DND-41 (cell line): ENCODE measurements around the gene KMT2B.

Source experiments
- ATAC-seq: fragments of 200-7000 bp; cut with Tn5 transposase; 3 replicates; pipeline ENCODE4 v1.9.1; 2021; ENCODE audit warnings: low read depth; ENCODE audit not compliant: insufficient read depth
- DNase-seq: peaks from one replicate; pipeline ENCODE4 v3.0.0-alpha.2; 2020
- H2AFZ ChIP-seq: 2 replicates; pipeline ENCODE4 v1.6.0; 2012; ENCODE audit warnings: low read depth, low read length
- H3K27ac ChIP-seq: 2 replicates; pipeline ENCODE4 v1.5.1; 2012; ENCODE audit warnings: low read length, inconsistent platforms
- H3K27me3 ChIP-seq: fragments of 200-600 bp; sonication (generic); 2 replicates; pipeline ENCODE4 v1.6.0; 2012; ENCODE audit warnings: low read length, mild to moderate bottlenecking, inconsistent platforms; ENCODE audit not compliant: insufficient read depth, poor library complexity
- H3K36me3 ChIP-seq: 2 replicates; pipeline ENCODE4 v1.5.1; 2012; ENCODE audit warnings: low read length, inconsistent platforms; ENCODE audit not compliant: insufficient read depth
- H3K4me1 ChIP-seq: 2 replicates; pipeline ENCODE4 v1.5.1; 2012; ENCODE audit warnings: mild to moderate bottlenecking, low read length; ENCODE audit not compliant: insufficient read depth
- H3K4me2 ChIP-seq: 2 replicates; pipeline ENCODE4 v1.6.0; 2012; ENCODE audit warnings: mild to moderate bottlenecking, moderate library complexity, low read length, inconsistent platforms; ENCODE audit not compliant: insufficient read depth
- H3K4me3 ChIP-seq, 2 experiments: fragments of 200-600 bp in 1 of 2; shearing (Covaris generic) in 1 of 2; 2 replicates each; pipeline ENCODE4 v1.5.1; 2012 to 2016; ENCODE audit warnings: inconsistent platforms in 2 of 2, low read length in 2 of 2, mild to moderate bottlenecking in 2 of 2, low read depth in 1 of 2, moderate library complexity in 1 of 2
- H3K79me2 ChIP-seq: 2 replicates; pipeline ENCODE4 v1.6.0; 2012; ENCODE audit warnings: low read length, inconsistent platforms; ENCODE audit not compliant: insufficient read depth
- H3K9ac ChIP-seq: 2 replicates; pipeline ENCODE4 v1.6.0; 2012; ENCODE audit warnings: low read depth, mild to moderate bottlenecking, inconsistent platforms, low read length, moderate library complexity
- H3K9me3 ChIP-seq: 2 replicates; pipeline ENCODE4 v1.5.1; 2012; ENCODE audit warnings: low read length, moderate library complexity, mild to moderate bottlenecking, inconsistent platforms; ENCODE audit not compliant: insufficient read depth, severe bottlenecking
- H4K20me1 ChIP-seq: 2 replicates; pipeline ENCODE4 v1.6.0; 2012; ENCODE audit warnings: low read length; ENCODE audit not compliant: insufficient read depth
- CTCF ChIP-seq: IDR thresholded peaks from 2 replicates; pipeline ENCODE4 v1.5.1; 2012; ENCODE audit warnings: borderline replicate concordance, low read length, moderate library complexity, mild to moderate bottlenecking; ENCODE audit not compliant: poor library complexity, severe bottlenecking; ENCODE audit errors: extremely low read depth
- EZH2 ChIP-seq: IDR thresholded peaks from 3 replicates; pipeline ENCODE4 v1.6.1; 2012; ENCODE audit warnings: borderline replicate concordance, low read depth, mild to moderate bottlenecking, moderate library complexity, low read length, inconsistent platforms; ENCODE audit not compliant: severe bottlenecking

Gene KMT2B

GRCh38 chr19:35729021-35729420, 11.2 kb downstream of the KMT2B start:
- Histone ChIP-seq H3K4me2 (no peak overlapping the region), H3K27me3 (no peaks in the 10 kb centered on the region), H3K27ac (no peak overlapping the region), H3K36me3 (peaks cover 98% of the 10 kb centered on the region), H3K4me1 (no peaks in the 10 kb centered on the region), H3K9me3 (no peaks in the 10 kb centered on the region), H3K4me3 (no peak overlapping the region), H2AFZ (no peak overlapping the region), H3K79me2 (no peaks in the 10 kb centered on the region), H4K20me1 (peaks cover 62% of the 10 kb centered on the region), H3K9ac (no peak overlapping the region)
- DNase-seq: no peak
- TF ChIP-seq CTCF (no peak), EZH2 (no peak)
- no peak for ATAC-seq

GRCh38 chr19:35729763-35730162, 12.0 kb downstream of the KMT2B start:
- H3K9ac ChIP-seq: no peak overlapping the region
- no peak overlapping the region for H2AFZ ChIP-seq
- TF ChIP-seq CTCF (no peak), EZH2 (no peak)
- no peak for ATAC-seq
- no peaks in the 10 kb centered on the region for H3K27me3 ChIP-seq
- no peaks in the 10 kb centered on the region for H3K9me3 ChIP-seq
- no peaks in the 10 kb centered on the region for H3K4me1 ChIP-seq
- no peak overlapping the region for H3K4me3 ChIP-seq
- peaks cover 61% of the 10 kb centered on the region for H4K20me1 ChIP-seq
- H3K27ac ChIP-seq: no peak overlapping the region
- H3K4me2 ChIP-seq: no peak overlapping the region
- no peaks in the 10 kb centered on the region for H3K79me2 ChIP-seq
- H3K36me3 ChIP-seq: peaks cover 98% of the 10 kb centered on the region
- no peak for DNase-seq

GRCh38 chr19:35730326-35730725, 12.5 kb downstream of the KMT2B start:
- Histone ChIP-seq H3K27me3 (no peaks in the 10 kb centered on the region), H3K9me3 (no peaks in the 10 kb centered on the region), H3K9ac (no peak overlapping the region), H3K4me1 (no peaks in the 10 kb centered on the region), H3K4me3 (no peak overlapping the region), H4K20me1 (peaks cover 56% of the 10 kb centered on the region), H3K79me2 (no peaks in the 10 kb centered on the region), H3K36me3 (peaks cover 98% of the 10 kb centered on the region), H3K4me2 (no peak overlapping the region), H3K27ac (no peak overlapping the region), H2AFZ (no peak overlapping the region)
- ATAC-seq (no peak), DNase-seq (no peak)
- TF ChIP-seq CTCF (no peak), EZH2 (no peak)

- TF ChIP-seq CTCF: no peak
- TF ChIP-seq EZH2: no peak
- ATAC-seq: no peak
- peaks cover 98% of the 10 kb centered on the region for H3K36me3 ChIP-seq
Observed at GRCh38 chr19:35731353-35731752, 13.6 kb downstream of the KMT2B start.

More at GRCh38 chr19:35731353-35731752, 13.6 kb downstream of the KMT2B start:
- H3K4me1 ChIP-seq: no peaks in the 10 kb centered on the region
- no peaks in the 10 kb centered on the region for H3K27me3 ChIP-seq
- no peaks in the 10 kb centered on the region for H3K79me2 ChIP-seq
- H3K27ac ChIP-seq: no peak overlapping the region
- no peak overlapping the region for H3K4me2 ChIP-seq
- H4K20me1 ChIP-seq: peaks cover 47% of the 10 kb centered on the region
- no peak overlapping the region for H2AFZ ChIP-seq
- no peaks in the 10 kb centered on the region for H3K9me3 ChIP-seq
- DNase-seq: no peak
- H3K4me3 ChIP-seq: no peak overlapping the region
- no peak overlapping the region for H3K9ac ChIP-seq
